Duodenal mucosa (tissue), 2 donors: Measurements from ENCODE around the gene MIDN.
A peak's percentile ranks its signal among the peaks of the same experiment; 100 is the strongest.
"Not testable (repeated sequence)": the region's sequence is repeated elsewhere in the genome, so short reads cannot be mapped to it uniquely, and the experiment has no call there.

Experiments used
- H3K27ac ChIP-seq: one replicate; pipeline ENCODE4 v1.7.0; 2013; ENCODE audit warnings: low read depth, low read length
- H3K27me3 ChIP-seq, 2 donors: one replicate each; pipeline ENCODE4 v1.7.0; 2013; ENCODE audit warnings: low read length in 2 of 2, control low read depth in 1 of 2; ENCODE audit not compliant: insufficient read depth in 2 of 2, control insufficient read depth in 1 of 2
- H3K36me3 ChIP-seq, 2 donors: one replicate each; pipeline ENCODE4 v1.7.0; 2013; ENCODE audit warnings: low read length in 2 of 2, control low read depth in 1 of 2; ENCODE audit not compliant: insufficient read depth in 2 of 2, control insufficient read depth in 1 of 2
- H3K4me1 ChIP-seq, 2 donors: one replicate each; pipeline ENCODE4 v1.7.0; 2013; ENCODE audit warnings: low read length in 2 of 2, control low read depth in 1 of 2; ENCODE audit not compliant: insufficient read depth in 2 of 2, control insufficient read depth in 1 of 2
- H3K4me3 ChIP-seq, 2 donors: one replicate each; pipeline ENCODE4 v1.7.0; 2013; ENCODE audit warnings: low read length in 2 of 2, low read depth in 1 of 2
- H3K9ac ChIP-seq, 2 donors: one replicate each; pipeline ENCODE4 v1.7.0; 2013; ENCODE audit warnings: low read length in 2 of 2, low read depth in 1 of 2
- H3K9me3 ChIP-seq, 2 donors: one replicate each; pipeline ENCODE4 v1.7.0; 2013; ENCODE audit warnings: low read length in 2 of 2, control low read depth in 1 of 2; ENCODE audit not compliant: control insufficient read depth in 1 of 2

Gene MIDN

DNA sequence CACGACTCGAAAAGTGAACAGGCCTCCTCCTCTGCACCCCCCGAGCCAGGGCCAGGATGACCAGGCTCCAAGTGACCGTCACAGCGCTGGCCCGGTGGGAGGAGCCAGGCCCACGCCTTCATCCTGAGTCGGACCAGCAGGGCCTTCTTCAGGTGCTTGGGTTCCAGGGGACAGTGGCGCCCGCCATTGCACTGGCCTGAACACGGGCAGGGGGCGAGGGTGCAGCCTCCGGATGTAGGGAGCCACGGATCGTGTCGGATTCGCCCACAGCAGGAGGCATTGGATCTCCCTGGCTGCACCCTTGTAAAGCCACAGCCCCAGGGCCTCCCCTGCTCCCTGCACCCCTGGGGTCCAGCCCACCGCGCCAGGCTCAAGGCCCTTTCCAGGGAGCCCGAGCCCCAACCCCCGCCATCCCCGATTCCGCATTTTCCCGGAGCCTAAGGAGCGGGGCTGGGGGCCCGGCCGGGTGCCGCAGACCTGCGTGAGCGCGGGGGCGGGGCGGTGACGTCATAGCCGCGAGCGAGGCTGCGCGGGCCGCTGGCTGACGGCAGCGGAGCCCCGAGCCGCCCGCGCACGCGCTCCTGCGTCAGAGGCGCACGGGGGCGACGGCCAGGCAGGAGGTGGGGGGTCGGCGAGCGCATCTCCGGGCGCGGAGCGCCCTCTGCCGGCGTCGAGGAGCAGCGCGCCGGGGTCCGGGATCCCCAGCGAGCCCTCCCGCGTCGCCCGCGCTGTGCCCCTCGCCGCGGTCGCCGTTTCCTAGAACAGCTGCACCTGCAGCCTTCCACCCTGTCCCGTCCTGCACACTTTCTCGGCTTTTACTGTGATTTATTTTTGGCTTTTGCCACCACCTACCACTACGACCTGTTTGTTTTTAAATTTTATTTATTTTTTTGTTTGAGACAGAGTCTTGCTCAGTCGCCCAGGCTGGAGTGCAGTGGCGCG lies 8.3 kb upstream of the MIDN start:
- Histone ChIP-seq H3K27ac (peak overlapping the region; percentile 42), H3K9me3 (no peaks in the 10 kb centered on the region), H3K4me3 (peak overlapping the region; percentile 35 to 58), H3K9ac (peak overlapping the region; percentile 25 to 43), H3K36me3 (no peaks in the 10 kb centered on the region), H3K27me3 (peaks cover 14 to 20% of the 10 kb centered on the region in 2 donors), H3K4me1 (peaks cover 18 to 52% of the 10 kb centered on the region in 2 donors)

DNA sequence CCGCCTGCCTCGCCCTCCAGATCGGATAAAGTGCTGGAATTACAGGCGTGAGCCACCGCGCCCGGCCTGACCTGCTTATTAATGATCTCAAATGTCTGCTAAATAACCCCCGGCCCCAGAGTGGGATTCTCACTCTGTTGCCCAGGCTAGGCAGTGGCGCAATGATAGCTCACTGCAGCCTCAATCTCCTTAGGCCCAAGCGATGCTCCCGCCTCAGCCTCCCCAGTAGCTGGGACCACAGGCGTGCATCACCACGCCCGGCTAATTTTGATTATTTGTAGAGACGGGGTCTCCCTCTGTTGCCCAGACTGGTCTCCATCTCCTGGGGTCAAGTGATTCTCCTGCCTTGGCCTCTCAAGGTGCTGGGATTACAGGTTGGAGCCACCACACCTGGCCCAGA lies 7.5 kb upstream of the MIDN start:
- Histone ChIP-seq H3K4me3 (peak overlapping the region; percentile 43 to 47), H3K9me3 (no peaks in the 10 kb centered on the region), H3K27ac (no peak overlapping the region), H3K4me1 (peaks cover 24 to 58% of the 10 kb centered on the region in 2 donors), H3K36me3 (no peaks in the 10 kb centered on the region), H3K9ac (peak overlapping the region; percentile 16 to 25), H3K27me3 (peaks cover 6 to 13% of the 10 kb centered on the region in 2 donors)

DNA sequence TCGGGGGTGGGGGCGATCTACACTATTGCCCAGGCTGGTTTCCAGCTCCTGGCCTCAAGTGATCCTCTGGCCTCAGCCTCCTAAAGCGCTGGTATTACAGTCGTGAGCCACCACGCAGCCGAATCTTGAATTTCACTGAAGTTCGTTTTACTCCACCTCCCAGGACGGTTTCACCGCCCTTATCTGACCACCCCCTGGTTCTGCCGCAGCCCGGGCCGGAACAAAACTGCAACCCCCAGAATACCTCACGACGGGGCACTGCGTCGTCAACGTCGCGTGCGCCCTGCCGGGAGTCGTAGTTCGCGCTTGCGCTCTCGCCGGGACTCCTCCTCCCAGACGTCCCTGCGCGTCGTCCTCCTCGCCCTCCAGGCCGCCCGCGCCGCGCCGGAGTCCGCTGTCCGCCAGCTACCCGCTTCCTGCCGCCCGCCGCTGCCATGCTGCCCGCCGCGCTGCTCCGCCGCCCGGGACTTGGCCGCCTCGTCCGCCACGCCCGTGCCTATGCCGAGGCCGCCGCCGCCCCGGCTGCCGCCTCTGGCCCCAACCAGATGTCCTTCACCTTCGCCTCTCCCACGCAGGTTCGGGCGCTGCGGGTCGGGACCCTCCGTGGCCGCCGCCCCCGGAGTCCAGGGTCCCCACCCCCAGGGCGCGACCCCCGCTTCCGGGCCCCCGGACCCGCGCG lies 6.8 kb upstream of the MIDN start, which contains the start of gene ATP5F1D:
ATP5F1D (plus strand) TSS at position 335 of the 679 bp plus-strand sequence; CDS start at position 435, 100 bp downstream.
- Histone ChIP-seq H3K36me3 (no peaks in the 10 kb centered on the region), H3K4me3 (peak within 1 kb of the TSS; percentile 85 to 90), H3K9ac (peak within 1 kb of the TSS; percentile 75 to 76), H3K9me3 (no peaks in the 10 kb centered on the region), H3K4me1 (peaks cover 28 to 65% of the 10 kb centered on the region in 2 donors), H3K27ac (peak within 1 kb of the TSS; percentile 85), H3K27me3 (peaks cover 6 to 7% of the 10 kb centered on the region in 2 donors)

DNA sequence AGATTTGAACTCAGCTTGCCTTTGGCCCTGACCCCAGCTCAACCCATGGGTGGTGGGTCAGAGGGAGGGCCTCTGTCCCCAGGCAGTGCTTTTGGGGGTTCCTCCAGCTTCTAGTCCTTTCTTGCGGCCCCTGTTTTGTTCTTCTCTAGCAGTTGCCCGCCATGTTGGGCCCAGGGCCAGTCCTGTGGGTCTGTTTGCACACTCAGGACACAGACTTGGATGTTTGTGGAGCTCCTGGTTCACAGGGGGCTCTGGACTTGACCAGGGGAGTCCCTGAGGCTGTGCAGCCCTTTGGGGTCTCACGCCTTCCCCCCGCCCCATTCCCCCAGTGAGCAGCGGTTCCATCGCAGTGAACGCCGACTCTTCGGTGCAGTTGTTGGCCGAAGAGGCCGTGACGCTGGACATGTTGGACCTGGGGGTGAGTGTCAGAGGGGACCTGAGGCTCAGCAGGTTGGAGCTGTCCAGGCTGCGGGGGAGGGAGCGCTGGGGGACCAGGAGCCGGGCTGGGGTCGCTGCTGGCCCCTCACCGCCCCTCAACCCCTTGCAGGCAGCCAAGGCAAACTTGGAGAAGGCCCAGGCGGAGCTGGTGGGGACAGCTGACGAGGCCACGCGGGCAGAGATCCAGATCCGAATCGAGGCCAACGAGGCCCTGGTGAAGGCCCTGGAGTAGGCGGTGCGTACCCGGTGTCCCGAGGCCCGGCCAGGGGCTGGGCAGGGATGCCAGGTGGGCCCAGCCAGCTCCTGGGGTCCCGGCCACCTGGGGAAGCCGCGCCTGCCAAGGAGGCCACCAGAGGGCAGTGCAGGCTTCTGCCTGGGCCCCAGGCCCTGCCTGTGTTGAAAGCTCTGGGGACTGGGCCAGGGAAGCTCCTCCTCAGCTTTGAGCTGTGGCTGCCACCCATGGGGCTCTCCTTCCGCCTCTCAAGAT lies 4.4 kb upstream of the MIDN start:
- Histone ChIP-seq H3K9ac (peak overlapping the region; percentile 54 to 65), H3K36me3 (no peaks in the 10 kb centered on the region), H3K9me3 (no peaks in the 10 kb centered on the region), H3K27ac (peak overlapping the region; percentile 90), H3K4me3 (peak overlapping the region; percentile 26 to 47), H3K4me1 (peaks cover 34 to 61% of the 10 kb centered on the region in 2 donors), H3K27me3 (no peaks in the 10 kb centered on the region)

DNA sequence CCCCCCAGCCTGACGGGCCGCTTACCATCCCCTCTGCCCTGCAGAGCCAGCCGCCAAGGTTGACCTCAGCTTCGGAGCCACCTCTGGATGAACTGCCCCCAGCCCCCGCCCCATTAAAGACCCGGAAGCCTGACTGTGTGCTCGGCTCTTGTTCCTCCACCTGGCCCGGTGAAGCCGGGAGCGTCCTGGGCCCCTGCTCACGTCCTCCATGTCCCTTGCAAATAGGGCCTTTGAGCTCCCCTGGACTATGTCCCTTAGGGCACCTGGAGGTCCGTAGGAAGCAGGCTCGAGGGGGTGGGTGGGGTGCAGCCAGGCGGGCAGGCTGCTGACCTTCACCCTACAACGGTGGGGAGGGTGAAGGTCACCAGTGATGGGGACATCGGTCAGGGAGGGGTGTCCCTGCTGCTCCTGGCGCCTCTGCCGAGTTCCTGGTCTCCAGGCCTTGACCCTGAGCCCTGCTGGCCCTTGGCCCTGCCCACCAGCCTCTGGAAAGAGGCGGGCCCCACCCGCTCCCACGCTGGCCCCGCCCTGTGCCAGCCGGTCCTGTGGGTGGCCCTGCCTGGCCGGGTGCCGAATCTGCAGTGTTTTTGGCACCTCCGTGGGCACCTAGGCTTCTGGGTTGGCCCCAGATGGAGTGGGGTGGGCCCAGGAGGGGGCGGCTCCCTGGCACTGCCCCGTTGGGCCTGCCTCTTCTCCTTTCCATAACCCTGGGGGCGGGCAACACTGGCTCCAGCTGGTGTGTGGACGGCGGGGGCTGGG lies 3.5 kb upstream of the MIDN start:
- H3K9ac ChIP-seq = peak overlapping the region; percentile 30 to 65
- H3K4me3 ChIP-seq = peak overlapping the region; percentile 26 to 47
- peaks cover 34 to 61% of the 10 kb centered on the region in 2 donors for H3K4me1 ChIP-seq

DNA sequence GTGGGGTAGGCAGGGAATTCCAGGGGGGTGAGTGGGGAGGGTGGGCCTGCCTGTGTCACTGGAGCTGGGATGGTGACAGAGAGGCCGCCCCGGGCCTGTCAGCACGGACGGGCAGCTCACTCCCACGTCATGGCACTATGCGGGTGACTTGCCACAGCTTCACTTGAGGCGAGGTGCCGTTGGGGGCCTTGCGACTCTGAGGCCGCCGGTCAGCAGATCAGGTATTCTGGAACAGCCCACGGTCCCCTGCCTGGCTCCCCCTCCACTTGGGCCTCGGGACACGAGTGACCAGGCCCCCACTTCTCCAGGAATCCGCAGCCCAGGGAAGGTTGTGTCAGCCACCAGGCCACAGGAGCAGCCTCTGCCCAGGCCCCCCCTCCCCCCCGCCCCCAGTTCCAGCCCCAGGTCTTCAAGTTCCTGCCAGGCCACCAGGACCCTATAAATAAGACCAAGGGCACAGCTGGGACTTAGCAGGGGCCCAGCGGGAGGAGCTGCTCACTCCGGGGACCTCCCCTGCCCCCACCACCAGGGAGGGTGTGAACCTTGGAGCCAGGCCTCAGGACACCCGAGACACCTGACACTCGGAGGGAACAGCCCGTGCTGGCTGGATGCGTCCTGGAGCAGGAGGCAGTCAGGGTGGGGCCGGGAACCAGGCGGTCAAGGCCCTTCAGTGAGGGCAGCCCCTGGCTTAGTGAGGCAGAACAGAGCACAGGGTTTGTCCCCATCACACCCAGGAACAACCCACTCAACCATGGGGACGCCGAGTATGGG lies 2.7 kb upstream of the MIDN start:
- Histone ChIP-seq H3K4me3 (peak overlapping the region in 1 of 2 donors; percentile 35), H3K27ac (peak overlapping the region; percentile 90), H3K36me3 (no peaks in the 10 kb centered on the region), H3K27me3 (no peaks in the 10 kb centered on the region), H3K4me1 (peaks cover 34 to 61% of the 10 kb centered on the region in 2 donors), H3K9ac (peak overlapping the region; percentile 25 to 65), H3K9me3 (no peaks in the 10 kb centered on the region)

More for the DNA sequence above, 3.5 kb upstream of the MIDN start:
- Histone ChIP-seq H3K27ac (peak overlapping the region; percentile 90), H3K27me3 (no peaks in the 10 kb centered on the region), H3K36me3 (no peaks in the 10 kb centered on the region), H3K9me3 (no peaks in the 10 kb centered on the region)

DNA sequence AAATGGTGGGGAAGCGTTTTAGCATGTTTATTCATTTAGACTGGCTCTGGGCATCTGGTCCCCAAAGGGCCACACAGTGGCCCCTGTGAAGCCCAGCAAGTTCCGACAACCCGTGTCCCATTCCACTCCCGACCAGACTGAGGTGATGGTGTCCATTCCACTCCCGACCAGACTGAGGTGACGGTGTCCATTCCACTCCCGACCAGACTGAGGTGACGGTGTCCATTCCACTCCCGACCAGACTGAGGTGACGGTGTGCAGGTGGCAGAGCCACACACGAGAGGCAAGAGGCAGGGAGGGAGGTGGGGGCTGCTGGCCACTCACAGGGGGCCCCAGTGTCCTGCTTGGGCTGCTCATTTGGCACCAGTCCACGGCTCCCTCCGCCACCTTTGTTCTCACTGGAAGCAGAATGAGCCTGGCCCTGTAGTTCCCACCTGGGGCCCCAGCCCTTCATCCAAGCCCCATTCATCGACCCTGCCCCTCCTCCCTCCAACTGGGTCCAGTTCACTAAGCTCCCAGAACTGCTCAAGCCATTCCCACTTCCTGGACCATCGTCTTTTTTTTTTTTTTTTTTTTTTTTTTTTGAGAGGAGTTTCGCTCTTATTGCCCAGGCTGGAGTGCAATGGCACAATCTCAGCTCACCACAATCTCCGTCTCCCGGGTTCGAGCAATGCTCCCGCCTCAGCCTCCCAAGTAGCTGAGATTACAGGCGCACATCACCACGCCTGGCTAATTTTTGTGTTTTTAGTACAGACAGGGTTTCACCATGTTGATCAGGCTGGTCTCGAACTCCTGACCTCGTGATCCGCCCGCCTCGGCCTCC lies 1.9 kb upstream of the MIDN start:
- peaks cover 34 to 55% of the 10 kb centered on the region in 2 donors for H3K4me1 ChIP-seq
- H3K36me3 ChIP-seq, H3K4me3 ChIP-seq, H3K9me3 ChIP-seq, H3K27me3 ChIP-seq: not testable (repeated sequence)
- H3K27ac ChIP-seq = peak overlapping the region; percentile 71
- H3K9ac ChIP-seq = peak overlapping the region in 1 of 2 donors; percentile 37

DNA sequence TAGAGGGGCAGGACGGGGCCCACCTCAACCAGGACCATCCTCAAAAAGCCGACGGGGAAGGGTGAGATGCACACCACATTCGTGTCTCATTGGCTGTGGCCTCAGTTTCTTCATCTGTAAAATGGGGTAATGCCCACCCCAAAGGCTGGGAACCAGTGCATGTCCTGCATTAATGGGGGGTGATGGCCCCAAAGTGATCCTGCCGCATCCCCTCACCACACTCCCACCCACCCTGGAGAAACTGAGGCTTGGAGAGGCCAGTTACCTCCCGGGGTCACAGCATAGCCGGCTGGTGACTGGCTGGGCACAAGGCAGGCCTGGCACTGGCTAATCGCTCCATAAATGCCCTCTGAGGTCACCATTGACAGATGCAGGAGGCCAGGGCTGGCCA lies 640 bp upstream of the MIDN start:
- H3K36me3 ChIP-seq = peaks cover 0 to 4% of the 10 kb centered on the region in 2 donors
- peaks cover 37 to 47% of the 10 kb centered on the region in 2 donors for H3K4me1 ChIP-seq
- no peaks in the 10 kb centered on the region for H3K9me3 ChIP-seq

More for the DNA sequence above, 640 bp upstream of the MIDN start:
- peak overlapping the region; percentile 52 to 60 for H3K4me3 ChIP-seq
- H3K27me3 ChIP-seq = no peaks in the 10 kb centered on the region
- peak overlapping the region; percentile 100 for H3K27ac ChIP-seq
- peak overlapping the region; percentile 72 to 84 for H3K9ac ChIP-seq
